Stimulated activated CD4-positive, alpha-beta T cell treated with anti-CD3 and anti-CD28 coated beads, Interleukin-2, amount 100 ng/mL, for 24 hours (primary cell): ENCODE measurements around the gene KCND2.

Experiments used
- DNase-seq, 2 donors: peaks; one replicate each; pipeline ENCODE4 v3.0.0-alpha.2; 2020

Gene KCND2

DNA sequence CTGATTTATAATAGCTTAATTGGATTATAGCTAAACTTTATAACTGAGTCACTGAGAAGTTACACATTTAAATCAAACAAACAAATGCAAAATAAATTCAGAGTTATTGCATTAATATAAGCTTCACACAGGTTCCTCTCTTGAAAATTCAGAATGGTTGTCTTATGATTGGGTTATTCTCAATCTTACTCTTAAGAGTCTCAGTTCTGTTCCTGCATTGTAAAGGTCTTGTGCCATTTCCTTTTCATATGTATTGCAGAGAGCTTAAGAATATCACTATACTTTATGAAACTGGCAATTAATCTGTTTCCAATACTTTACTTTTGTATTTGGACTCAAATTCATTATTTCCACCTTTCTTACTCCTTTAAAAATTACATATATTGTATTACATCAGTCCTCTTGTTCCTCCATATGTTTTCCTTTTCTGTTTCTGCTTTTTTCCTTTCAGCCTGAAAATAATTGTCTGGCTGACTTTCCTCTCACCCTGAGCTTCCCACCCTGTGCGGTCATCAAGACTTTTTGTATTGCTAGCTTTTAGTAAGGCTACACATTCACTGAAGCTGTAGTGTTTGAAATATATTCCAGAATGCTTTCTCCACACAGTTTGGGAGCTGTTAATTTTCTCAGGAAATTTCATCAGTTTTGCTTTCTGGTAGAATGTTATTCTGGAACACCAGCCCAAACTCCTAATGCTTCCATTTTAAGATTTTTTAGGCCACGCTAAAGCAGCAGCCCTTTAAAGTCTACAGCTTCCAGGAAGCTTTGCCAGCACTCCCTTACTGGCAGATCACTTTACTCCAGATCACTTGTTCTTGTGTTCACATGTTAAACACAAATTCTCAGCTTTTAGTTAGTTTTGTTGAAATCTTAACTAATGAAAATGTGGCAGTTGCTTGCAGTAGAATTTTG, 139.4 kb downstream of the KCND2 start:
- no peak for DNase-seq

DNA sequence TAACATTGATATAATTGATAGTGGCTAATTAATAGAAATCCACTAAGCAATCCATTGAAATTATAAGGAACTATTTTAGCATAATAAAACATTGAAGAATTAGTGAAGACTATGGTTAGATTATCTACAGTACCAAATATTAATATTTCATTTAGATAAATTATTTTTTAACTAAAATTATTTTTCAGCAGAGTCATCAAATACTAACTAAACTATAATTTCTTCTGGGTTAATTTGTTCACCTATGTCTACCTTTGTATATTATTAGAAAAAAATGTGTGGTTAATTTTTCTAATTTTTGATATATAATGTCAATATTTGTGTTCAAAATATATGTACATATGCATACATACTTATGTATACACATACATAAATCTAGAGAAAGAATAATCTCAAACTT, 140.2 kb downstream of the KCND2 start:
- DNase-seq: no peak

DNA sequence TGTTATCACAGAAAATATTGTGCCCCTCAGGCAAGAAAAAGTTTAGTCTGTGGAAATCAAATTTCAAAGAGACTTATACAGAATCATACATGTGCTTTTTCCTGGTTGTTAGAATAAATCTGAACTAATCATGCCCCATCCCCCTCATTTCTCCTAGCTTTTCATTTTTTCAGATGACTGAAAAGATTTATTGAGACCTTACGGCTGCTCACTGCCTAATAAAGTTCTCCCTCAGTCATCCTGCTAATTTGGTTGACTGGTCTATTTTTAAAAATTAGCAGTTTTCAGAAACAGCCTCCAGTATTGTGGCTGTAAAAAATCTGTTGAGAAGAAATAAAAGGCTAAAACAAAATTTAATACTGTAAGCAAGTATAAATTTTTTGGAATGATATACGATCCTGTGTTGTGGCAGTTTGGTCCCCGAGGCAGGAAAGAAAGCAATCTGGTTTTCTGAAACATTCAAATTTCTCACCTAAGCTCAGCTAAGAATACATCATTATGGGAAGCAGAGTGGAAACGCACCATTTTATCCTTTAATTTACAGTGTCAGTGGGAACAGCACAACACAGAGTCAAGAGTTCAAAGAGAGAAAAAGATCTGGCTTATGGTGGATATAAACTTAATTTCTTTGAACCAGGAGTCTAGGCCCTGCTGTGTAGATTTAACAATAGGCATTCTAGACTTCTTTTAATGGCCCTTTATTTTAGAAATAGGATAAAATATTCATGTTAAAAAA, 144.4 kb downstream of the KCND2 start:
- DNase-seq: no peak

DNA sequence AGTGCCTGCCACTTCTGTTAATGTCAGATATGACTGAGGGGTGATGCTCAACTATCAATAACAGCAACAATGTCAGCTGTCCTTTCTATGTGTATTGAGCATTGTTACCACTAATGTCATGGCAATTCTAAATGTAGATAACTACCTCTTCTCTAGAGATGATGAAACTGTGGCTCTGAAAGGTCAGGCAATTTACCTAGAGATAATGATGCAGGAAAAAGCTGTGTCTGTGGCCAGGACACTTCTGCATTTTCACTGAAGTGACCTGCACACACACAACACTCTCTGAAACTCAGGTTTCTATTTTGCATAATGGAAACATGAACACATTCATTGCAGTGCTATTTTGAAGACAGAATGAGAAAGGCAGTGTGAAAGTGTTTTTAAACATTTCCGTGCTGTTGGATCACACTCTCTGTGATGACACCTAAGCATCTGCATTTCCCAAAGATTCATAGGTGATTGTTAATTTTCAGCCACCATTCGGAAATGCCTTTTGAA, 148.2 kb downstream of the KCND2 start:
- no peak for DNase-seq

DNA sequence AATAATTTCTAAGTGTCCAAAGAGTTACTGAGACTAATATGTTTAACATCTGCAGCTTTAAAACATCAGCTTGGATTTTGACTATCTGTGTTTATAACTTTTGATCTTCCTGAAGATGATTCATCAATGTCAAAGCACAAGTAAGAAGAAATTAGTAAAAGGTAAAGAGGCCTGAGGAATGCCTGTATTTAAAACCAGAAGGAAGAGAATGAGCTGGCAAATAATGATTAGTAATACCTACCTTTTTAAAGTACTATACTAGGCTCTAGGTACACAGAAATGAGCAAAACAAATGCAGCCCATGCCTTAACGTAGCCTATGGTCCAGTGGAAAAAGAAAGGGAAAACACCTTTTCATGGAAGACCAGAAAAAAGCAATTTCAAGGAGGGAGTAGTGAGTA, 158.0 kb downstream of the KCND2 start:
- DNase-seq: no peak

DNA sequence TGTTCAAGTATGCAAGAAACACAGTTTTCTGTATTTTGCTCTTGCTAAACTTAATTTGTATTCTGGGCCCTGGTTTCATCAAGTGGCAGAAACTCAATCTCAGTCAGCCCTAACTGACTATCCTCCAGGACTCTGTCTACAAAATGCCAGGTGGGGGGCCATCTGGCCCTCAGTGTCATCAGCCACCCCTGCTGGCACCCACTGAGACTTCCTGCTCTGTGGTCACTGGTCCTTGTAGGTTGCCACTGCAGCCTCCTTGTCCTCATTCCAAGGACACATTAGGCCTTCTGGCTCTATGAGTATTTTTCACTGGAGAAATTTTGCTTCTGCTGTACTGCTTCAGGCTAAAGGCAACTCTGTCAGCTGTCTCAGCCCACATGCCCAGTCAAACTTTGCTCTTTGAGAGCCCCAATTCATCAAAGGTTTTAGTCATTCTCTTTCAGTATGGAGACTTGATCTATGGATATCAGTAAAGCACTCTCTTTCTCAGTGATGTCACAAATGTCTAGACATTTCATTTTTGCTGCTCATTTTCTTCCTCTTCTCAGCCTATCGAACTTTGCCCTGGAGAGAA, 163.6 kb downstream of the KCND2 start:
- DNase-seq: no peak

DNA sequence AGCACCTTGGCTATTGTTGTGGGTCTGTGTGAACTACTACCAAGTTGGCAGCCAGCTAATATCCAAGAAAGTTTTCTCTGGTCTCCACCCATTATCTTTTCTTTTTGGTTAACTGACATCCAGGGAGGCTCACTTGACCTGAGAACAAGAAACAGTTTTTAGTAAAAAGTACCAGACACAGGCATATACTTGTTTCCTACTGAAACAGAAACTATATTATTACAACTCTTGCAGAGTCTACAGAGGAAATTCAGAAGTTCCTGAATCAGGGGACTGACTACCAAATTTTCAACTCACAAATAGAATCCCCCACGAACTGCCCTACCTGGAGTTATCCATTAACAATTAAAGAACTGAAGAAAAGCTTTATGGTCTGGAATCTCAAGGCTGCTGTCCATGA, 168.9 kb downstream of the KCND2 start:
- DNase-seq: no peak

DNA sequence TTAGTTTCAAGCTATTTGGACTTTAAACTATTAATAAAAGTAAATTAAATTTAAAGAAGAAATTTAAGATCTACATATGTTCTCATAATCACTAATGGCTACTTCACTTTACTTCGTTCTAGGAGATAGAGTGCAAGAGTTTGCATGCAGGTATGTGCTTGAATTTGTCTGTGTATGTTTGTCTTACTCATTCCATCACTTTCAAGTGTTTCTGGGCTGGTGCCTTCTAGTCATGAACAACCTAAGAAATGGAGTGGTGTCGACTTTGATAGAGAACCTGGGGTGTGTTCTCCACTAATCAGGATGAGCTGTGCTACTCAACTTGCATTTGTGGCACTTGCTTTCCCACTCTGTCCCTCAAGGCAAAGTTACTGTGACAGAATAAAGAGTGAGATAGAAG, 169.9 kb downstream of the KCND2 start:
- DNase-seq: no peak

DNA sequence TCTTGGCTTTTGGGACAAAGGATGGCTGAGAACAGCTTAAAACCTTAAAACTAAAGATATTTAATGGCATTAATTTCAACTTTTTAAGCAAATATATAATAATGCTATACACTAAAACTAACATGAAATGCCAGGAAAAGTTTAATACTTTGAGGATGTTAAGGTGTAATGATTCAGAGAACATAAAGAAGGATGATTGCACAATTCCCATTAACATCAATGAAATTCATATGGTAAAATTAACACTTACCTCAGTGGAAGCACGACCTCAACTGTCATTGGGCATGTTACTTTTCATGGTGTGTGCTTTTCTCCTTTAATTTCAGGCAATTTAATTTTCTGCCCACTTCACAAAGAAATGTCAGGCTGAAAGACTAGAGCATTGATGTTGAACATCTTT, 171.7 kb downstream of the KCND2 start:
- DNase-seq: no peak

DNA sequence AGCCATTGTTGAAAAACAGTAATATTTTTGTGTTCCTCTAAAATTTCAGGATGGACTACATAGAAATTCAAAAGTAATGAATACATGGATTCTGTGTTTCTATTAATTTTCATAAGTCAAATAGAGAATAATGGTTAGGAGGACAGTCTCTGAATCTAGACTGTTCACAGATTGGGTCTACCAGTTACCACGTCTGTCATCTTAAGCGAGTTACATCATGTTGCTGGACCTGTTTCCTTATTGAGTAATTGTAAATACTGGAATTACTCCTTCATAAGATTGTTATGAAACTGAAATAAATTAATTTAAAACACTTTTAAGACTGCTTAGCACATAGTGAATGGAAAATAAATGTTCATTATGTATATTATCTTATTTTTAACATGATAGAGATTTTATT, 172.3 kb downstream of the KCND2 start:
- DNase-seq: no peak

DNA sequence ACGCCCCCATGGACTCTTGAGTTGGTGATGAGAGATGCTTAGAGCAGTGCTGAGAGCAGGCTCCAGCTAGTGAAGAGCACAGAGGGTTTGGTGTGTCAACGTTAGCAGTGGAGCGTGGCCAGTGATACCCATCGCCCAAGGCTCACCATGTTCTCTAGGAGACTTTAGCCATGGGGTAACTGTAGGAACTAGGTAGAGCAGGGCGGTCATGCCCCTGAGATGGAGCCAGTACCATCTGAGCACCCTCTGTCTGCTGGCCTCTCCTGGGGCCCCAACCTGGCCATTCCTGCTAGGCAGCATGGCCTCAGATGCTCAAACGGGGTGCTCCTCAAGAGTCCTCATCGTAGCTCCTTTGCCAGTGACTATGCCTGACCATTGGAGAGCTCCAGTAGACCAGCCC, 179.7 kb downstream of the KCND2 start:
- DNase-seq: no peak

DNA sequence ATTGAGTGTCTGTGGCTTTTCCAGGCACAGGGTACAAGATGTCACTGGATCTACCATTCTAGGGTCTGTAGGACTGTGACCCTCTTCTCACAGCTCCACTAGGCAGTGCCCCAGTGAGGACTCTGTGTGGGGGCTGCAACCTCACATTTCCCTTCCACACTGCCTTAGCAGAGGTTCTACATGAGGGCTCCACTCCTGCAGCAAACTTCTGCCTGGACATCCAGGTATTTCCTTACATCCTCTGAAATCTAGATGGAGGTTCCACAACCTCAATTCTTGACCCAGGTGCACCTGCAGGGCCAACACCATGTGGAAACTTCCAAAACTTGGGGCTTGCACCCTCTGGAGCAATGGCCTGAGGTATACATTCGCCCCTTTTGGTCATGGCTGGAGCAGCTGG, 183.7 kb downstream of the KCND2 start:
- DNase-seq: no peak

DNA sequence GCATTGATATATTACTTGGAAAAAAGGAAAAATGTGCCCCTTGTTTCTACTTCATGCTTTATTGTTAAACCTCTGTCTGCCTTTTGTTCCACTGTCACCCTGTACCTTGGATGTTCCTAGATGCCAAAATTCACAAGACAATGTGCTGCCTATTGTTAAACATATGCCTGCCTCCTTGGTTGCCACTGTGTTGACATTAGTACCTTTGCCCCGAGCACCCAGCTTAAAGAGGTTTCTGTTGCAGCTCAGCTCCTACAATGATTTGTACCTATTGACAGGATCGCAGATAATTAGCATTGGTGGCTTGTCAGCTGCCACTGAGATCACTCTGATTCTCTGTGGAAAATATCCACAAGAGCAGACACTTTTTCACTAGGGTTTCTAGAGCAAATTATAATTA, 188.0 kb downstream of the KCND2 start:
- no peak for DNase-seq

DNA sequence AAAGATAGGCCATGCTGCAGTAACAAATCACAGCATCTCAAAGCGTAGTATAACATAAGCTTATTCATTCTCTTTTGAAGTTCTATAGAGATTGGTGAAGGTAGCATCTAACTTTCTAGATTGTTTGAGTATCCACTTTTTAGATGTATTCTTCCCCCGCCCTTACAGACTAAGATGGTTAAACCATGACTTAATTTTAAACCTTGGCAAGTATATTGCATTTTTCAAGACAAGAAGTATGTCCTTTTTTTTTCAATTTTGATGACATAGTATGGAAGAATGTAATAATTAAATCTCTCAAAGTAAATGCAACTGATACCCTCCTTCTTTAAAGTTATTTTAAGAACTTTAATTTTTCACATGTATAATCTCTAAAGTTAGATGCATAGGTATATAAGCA, 190.0 kb downstream of the KCND2 start:
- DNase-seq: no peak

DNA sequence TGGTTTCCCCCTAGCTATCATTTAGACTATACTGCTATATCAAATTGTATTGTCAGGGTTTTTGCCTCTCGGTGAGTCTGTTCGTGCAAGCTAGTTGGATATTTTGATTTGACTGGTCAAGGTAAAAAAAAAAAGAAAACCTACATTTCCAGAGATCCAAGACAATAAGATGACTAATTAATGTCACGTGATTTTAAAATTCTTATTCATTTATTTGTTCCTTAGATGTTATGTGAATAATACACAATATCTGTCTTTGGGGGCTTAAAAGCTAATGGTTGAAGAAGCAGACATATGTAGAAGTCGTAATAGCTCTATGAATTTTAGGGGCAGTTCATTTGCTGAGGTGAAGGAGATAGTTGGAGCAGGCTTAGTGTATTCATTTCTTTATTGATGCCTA, 191.1 kb downstream of the KCND2 start:
- DNase-seq: no peak

DNA sequence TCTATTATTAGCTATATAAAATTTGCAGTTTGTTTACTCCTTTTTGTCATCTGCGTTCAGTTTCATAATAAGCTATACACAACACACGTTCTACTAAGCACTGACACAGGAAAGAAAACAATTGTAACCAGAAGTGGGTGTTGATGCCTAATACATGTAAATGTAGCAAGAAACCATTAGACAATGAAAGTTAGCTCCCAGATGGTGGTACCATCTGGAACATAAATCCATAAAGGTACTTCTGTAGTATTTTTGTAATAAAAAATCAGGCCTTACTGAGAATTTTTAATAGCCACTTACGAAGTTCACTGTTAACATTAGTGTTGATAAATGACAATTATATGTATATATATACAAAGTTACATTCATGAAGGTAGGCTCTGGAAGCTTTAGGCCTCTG, 194.7 kb downstream of the KCND2 start:
- DNase-seq: no peak

DNA sequence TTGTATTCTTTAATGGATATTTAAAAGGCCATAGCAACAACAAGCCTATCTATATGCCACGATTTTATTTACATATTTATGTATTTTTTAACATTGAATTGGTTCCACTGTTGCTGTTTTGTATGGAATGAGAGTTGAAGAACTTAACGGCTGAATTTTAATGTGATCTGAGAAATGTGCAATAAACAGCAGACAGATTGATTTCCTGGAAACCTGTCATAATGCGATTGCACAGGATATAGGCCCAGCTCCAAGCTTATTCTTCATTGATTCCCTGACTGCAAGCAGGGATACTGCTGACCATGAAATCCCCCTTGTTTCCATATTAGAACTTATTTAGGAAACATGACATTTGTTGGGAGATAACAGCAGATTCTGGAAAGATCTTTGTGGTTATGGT, 195.6 kb downstream of the KCND2 start:
- DNase-seq: no peak

DNA sequence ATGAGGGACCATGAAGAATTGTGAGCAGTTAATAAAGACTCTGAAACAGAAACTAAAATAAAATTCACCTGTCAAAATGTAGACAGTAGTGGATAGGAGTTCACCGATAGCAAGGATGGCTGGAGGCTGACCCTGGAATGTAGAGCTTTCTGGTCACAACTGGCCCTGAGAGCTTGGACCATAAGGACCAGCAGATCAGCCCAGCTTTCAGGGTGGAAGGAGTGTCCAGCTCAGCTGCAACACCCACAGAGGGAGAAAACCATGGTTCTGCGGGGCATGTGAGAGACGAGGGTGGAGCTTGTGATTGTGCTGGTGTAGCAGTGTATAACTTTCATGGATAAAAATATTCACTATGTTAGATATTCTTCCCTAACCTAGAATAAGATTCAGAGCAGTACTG, 199.9 kb downstream of the KCND2 start:
- DNase-seq: no peak

DNA sequence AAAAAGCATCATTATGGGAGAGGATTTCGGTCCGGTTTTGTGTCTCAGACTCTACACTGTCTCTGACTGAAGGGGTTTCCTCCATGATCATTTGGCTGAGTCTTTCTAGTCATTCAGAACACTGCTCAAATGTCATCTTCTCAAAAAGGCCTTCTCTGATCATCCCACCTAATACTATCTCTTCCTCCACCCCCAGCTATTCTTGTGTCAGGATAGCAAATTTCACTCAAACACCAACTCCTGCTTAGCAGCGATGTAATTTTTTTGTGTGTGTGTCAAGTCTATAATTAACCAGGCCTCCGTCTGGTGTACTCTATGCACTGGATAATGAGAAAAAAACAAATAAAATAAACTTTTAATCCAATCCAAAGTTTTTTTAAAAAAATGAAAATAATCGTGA, 200.4 kb downstream of the KCND2 start:
- DNase-seq: no peak

DNA sequence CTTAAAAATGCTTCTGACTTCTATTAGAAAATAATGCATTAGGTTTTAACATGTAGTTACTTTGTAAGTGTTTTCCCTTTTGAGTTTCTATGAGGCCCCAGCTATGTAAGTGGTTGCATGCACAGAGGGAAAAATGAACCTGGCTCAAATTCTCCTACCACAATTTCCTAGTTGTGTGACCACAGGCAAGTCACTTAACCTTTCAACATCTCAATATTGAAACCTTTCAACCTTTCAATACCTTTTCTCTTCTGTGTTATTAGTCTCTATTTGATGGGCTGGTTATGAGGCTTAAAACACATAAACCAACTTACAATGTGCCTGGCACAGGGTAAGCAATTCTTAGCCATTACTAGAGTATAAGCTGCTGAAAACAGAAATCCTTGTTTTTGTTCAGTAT, 203.0 kb downstream of the KCND2 start:
- DNase-seq: no peak

DNA sequence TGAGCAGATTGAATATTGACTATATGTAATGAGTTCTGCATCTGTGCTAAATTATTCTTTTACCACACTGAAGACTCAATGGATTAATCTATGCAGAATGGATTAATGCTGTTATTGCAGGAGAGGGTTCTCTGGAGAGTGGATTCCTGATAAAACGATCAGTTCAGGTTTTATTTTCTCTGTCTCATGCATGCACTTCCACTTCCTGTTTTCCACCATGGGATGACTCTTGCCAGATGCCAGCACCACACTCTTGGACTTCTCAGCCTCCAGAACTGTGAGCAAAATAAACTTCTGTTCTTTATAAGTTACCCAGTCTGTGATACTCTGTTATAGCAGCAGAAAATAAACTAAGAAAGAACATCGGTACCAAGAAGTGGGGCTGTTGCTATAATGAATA, 207.5 kb downstream of the KCND2 start:
- DNase-seq: no peak

DNA sequence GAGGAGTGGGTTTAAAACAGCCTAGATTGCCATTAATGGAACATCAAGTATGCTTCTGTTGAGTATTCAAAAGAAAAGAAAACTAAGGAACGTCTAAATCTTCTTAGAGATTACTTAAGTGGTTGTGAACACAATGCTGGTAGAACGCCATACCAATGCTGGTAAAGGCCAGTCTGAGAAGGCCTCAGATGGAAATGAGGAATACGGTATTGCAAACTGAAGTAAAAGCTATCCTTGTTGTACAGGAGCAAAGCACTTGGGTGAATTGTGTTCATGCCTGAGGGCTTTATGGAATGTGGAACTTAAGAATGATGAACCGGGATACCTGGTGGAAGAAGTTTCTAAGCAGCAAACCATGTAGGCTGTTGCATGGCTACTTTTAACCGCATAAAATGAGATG, 208.0 kb downstream of the KCND2 start:
- no peak for DNase-seq

DNA sequence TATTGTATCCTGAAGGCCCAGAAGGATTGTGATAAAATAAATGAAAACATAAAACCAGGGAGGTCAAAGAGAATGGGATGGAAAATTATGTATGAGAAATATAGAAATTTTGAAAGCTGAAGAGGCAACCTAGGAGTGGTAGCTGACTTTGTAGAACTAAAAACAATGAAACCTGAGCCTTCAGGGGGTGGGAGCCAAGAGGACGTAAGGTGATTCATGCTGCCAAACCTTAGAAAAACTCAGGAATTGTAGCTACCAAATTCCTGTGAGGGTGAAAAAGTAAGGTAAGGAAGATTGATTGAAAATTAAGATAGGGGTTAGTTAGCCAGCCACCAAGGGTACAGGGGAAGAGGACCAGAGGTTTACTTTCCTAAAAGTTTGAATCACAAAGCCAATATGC, 213.2 kb downstream of the KCND2 start:
- DNase-seq: no peak

DNA sequence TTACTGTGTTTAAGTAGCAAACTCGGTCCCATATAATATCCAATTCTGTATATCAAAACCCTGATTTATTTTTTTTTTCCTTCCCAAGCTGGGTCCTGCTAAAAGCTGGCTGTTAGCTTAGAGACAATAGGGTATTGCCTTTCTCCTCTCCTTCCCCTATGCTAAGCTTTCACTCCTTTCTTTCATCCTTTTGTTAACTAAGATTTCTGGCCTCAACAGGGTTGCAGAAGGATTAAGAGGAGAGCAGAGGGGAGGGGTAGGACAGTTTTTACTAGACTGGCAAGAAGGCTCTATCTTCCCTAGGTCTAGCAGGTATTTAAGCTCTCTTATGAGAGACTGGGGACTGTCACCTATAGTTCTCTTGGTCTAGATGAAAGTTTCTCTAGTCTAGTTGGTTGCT, 229.2 kb downstream of the KCND2 start:
- no peak for DNase-seq
